Middle frontal gyrus (tissue), 1 donor: ENCODE results near the gene MTTP.

Experiments
- DNase-seq: peaks from one replicate; pipeline ENCODE4 v3.0.0-alpha.2; 2015; ENCODE audit warnings: low spot score; ENCODE audit errors: extremely low spot score

MTTP gene

GRCh38 chr4:99593781-99594641, 19.4 kb downstream of the MTTP start:
- DNase-seq: no peak

- no peak for DNase-seq
These were observed 20.2 kb downstream of the MTTP start for GRCh38 chr4:99594818-99595217.

- DNase-seq: no peak
These were observed 32.1 kb downstream of the MTTP start for GRCh38 chr4:99606716-99607115.

- DNase-seq: no peak
These were observed 33.8 kb downstream of the MTTP start for GRCh38 chr4:99608417-99608816.

GRCh38 chr4:99610605-99611175, 36.1 kb downstream of the MTTP start:
- no peak for DNase-seq

- DNase-seq: no peak
These were observed 37.7 kb downstream of the MTTP start for GRCh38 chr4:99612281-99612680.

GRCh38 chr4:99612704-99613103, 38.1 kb downstream of the MTTP start:
- DNase-seq: no peak

GRCh38 chr4:99614491-99614890, 39.9 kb downstream of the MTTP start:
- no peak for DNase-seq

- DNase-seq: no peak
These were observed 40.7 kb downstream of the MTTP start for GRCh38 chr4:99615170-99615820.

GRCh38 chr4:99617374-99617773, 42.8 kb downstream of the MTTP start:
- peak; percentile 26 for DNase-seq

GRCh38 chr4:99622341-99622740, 47.7 kb downstream of the MTTP start:
- DNase-seq: no peak

GRCh38 chr4:99624141-99624719, 49.6 kb downstream of the MTTP start:
- DNase-seq: no peak

- no peak for DNase-seq
These were observed 50.7 kb downstream of the MTTP start for GRCh38 chr4:99625369-99625768.

- DNase-seq: no peak
These were observed 53.4 kb downstream of the MTTP start for GRCh38 chr4:99628040-99628439.

- no peak for DNase-seq
These were observed 55.4 kb downstream of the MTTP start for GRCh38 chr4:99629962-99630554.

- no peak for DNase-seq
These were observed 56.3 kb downstream of the MTTP start for GRCh38 chr4:99630857-99631360.

GRCh38 chr4:99633772-99634171, 59.1 kb downstream of the MTTP start:
- no peak for DNase-seq

- no peak for DNase-seq
These were observed 60.2 kb downstream of the MTTP start for GRCh38 chr4:99634742-99635360.

- DNase-seq: no peak
These were observed 61.0 kb downstream of the MTTP start for GRCh38 chr4:99635601-99636000.

GRCh38 chr4:99636422-99636821, 61.8 kb downstream of the MTTP start:
- no peak for DNase-seq

GRCh38 chr4:99637174-99637573, 62.5 kb downstream of the MTTP start:
- DNase-seq: no peak
